B cell (primary cell): ENCODE measurements around the gene DNAH11.

Experiments used
- EZH2 ChIP-seq: IDR thresholded peaks from 2 replicates; pipeline ENCODE4 v1.6.1; 2012; ENCODE audit warnings: borderline replicate concordance, low read depth, mild to moderate bottlenecking, moderate library complexity, low read length; ENCODE audit not compliant: insufficient read depth, poor library complexity, severe bottlenecking
- TF ChIP-seq, protein P1 (sequence below): fragments of 200-600 bp; IDR thresholded peaks from one replicate; pipeline ENCODE4 v1.8.0; 2022; ENCODE audit warnings: antibody characterized with exemption, mild to moderate bottlenecking

DNA sequence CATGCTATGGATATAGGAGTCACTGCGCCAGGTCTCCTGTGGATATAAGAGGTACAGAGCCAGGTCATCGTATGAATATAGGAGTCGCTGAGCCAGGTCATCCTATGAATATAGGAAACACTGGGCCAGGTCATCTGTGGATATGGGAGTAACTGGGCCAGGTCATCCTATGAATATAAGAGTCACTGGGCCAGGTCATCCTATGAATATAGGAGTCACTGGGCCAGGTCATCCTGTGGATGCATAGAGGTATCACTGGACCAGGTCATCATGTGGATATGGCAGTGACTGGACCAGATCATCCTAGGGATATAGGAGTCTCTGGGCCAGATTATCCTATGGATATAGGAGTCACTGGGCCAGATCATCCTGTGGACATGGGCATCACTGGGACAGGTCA, 181.7 kb downstream of the DNAH11 start:
- TF ChIP-seq, protein P1, sequence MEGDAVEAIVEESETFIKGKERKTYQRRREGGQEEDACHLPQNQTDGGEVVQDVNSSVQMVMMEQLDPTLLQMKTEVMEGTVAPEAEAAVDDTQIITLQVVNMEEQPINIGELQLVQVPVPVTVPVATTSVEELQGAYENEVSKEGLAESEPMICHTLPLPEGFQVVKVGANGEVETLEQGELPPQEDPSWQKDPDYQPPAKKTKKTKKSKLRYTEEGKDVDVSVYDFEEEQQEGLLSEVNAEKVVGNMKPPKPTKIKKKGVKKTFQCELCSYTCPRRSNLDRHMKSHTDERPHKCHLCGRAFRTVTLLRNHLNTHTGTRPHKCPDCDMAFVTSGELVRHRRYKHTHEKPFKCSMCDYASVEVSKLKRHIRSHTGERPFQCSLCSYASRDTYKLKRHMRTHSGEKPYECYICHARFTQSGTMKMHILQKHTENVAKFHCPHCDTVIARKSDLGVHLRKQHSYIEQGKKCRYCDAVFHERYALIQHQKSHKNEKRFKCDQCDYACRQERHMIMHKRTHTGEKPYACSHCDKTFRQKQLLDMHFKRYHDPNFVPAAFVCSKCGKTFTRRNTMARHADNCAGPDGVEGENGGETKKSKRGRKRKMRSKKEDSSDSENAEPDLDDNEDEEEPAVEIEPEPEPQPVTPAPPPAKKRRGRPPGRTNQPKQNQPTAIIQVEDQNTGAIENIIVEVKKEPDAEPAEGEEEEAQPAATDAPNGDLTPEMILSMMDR = no peak
- TF ChIP-seq EZH2 = no peak
